Fibroblast of the aortic adventitia (primary cell): ENCODE results near the gene GLI3. TPM values are rescaled to one million over a fixed set of nuclear protein-coding genes. Genes with fewer than 3 reads are reported as not detected.

Experiments
- DNase-seq: peaks from one replicate; pipeline ENCODE4 v3.0.0-alpha.2; 2010; ENCODE audit warnings: low read depth
- H3K4me3 ChIP-seq: 2 replicates; pipeline ENCODE4 v1.5.1; 2011; ENCODE audit warnings: low read depth, mild to moderate bottlenecking, control low read depth, low read length, moderate library complexity
- total RNA-seq: library from RNA; depleted of rRNA; stranded (reverse); fragments of >200 nt; gene quantifications from 2 replicates; pipeline ENCODE4 v1.2.3, GENCODE V29; 2012; ENCODE audit warnings: low replicate concordance
- TF ChIP-seq, protein P1 (sequence below): IDR thresholded peaks from 2 replicates; pipeline ENCODE4 v1.5.1; 2011; ENCODE audit warnings: mild to moderate bottlenecking, low read length, control low read depth, inconsistent platforms; ENCODE audit not compliant: insufficient read depth

Gene GLI3
- total RNA-seq, 1 donor = 7.0 TPM

DNA sequence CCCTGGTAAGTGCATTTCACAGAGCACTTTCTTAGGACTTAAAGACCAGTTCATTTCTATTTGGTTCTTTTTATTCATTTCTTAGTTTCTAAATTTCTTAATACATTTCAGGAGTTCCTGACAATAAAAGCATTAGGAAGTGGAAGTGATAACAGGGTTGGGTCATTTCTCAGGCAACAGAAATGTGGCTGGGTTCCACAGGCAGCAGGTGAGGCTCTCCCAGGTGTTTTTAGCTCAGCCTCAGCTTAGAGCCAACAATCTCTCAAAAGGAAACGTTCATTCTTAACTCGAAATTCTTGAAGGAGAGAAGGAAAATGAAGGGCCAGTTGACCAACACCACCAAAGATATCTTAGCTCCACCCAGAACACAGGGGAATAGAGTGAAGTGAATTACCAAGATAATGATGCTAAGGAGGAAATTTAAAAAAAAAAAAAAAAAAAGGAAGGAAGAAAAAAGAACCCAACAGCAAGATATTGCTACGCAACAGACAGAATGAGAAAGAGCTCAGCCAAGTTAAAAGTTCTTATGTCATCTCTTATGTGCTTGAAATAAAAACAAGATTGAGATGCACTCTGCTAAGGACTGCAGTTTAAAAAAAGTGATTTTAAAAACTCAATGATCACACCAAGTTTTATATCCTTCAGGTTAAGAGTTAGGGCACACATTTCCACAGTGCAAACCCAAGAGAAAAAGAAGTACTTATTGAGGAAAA is 230.1 kb downstream of the GLI3 start:
- TF ChIP-seq, protein P1, sequence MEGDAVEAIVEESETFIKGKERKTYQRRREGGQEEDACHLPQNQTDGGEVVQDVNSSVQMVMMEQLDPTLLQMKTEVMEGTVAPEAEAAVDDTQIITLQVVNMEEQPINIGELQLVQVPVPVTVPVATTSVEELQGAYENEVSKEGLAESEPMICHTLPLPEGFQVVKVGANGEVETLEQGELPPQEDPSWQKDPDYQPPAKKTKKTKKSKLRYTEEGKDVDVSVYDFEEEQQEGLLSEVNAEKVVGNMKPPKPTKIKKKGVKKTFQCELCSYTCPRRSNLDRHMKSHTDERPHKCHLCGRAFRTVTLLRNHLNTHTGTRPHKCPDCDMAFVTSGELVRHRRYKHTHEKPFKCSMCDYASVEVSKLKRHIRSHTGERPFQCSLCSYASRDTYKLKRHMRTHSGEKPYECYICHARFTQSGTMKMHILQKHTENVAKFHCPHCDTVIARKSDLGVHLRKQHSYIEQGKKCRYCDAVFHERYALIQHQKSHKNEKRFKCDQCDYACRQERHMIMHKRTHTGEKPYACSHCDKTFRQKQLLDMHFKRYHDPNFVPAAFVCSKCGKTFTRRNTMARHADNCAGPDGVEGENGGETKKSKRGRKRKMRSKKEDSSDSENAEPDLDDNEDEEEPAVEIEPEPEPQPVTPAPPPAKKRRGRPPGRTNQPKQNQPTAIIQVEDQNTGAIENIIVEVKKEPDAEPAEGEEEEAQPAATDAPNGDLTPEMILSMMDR = no peak
- no peak overlapping the region for H3K4me3 ChIP-seq
- DNase-seq = no peak

DNA sequence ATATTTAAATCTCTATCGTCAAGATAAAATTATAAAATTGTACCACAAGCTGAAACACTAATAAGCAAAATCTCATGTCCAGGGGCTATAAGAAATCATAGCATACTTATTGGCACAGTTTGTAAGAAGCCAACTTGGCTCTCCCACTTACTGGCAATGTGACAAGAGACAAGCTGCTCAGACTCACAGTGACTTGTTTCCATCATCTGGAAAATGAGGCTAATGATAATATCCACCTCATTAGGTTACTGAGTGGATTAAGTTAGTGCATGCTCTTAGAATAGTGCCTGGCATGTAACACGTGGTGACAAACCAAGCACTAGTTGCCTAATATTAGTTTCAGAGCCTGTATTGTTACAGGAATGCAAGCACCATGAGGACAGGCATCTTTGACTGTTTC is 234.4 kb downstream of the GLI3 start:
- no peak overlapping the region for H3K4me3 ChIP-seq
- TF ChIP-seq, protein P1 = no peak
- DNase-seq = no peak

DNA sequence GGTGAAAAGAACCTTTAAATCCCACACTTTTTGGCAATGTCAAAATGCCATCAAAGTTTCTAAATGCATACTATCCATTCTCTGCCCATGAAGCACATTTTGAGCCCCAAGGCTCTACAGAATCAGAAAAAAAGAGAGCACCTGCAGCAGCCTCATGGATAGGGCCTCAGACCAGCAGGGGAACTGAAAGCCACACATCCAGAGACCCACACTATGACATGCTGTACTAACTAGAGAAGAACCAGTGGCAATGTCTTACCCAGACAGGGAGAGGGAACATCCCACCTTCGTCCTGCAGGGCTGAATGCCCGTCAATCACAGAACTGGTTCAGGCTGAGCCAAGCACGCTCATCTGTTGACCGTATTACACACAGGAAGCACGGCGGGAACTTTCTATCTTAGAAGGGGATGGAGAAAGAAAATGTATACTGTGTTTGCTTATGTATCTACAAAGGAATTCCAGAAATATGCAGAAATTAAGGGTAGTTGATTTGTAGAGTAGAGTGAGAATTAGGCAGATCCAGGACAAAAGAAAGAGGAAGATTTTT is 237.2 kb downstream of the GLI3 start:
- H3K4me3 ChIP-seq = no peak overlapping the region
- DNase-seq = no peak
- TF ChIP-seq, protein P1 = no peak

DNA sequence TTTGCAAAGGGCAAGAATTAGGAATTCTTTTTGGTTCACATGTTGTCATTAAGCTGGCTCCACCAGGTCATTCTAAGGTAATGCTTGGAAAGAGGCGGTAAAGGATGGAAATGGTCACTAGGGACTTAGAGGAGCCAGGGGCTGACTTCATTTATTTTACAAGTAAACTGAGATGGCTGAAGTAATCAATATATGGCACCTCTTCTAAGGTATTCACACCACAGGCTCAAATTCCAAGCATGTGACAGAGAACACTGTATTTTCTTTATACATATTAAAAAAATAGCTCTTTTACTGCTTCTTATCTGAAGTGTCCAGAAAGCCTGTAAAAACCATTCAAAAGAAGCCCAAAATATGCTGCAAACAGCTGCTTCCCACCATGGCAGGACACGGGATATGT is 239.0 kb downstream of the GLI3 start:
- H3K4me3 ChIP-seq = no peak overlapping the region
- TF ChIP-seq, protein P1 = no peak
- no peak for DNase-seq

DNA sequence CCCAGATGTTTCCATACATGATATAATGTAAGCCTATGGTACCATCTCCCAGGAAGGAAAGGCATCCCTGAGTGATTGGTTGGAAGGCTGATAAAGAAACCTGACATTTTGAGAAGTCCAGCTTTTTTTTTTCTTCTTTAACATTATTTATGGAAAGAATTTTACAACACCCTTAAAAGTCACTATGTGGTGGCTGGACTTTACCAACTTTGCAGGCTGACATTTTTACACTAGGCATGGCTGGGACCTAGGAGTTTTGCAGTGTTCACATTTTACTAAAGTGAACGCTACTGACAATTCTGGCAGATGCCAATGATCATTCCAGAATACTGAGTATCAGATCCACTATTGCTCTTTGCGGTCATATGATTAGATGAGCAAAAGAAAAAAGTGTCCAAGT is 239.9 kb downstream of the GLI3 start:
- DNase-seq = no peak
- TF ChIP-seq, protein P1 = no peak

DNA sequence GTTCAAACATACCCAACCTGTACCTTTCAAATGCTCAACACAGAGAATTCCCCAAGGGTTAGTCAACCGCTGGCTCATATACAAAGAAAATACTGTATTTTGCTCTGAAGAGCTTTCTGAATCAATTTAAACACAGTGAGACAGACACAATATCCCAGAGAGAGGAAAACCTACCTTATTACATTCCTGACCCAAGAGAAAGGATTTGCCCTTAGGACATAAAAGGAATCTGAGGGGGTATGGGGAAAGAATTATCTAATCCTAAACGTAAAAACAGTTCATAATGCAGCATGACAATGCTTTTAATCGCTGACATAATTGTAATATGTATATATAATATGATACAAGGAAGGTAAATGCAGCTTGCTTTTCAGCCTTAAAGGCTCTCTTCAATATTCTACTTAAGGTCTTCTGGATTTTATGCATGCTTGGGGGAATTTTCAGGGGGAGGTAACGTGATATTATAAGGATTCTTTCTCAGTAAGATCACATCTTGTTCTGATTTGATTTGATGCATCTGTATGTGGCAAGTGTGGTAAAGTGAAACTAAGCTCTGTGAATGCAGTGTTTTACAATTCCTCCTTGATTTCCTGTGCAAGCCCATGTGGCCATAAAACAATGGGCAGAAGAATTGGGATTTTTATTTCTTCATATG is 240.5 kb downstream of the GLI3 start:
- no peak overlapping the region for H3K4me3 ChIP-seq
- TF ChIP-seq, protein P1 = no peak
- DNase-seq = peak; percentile 79

More for the DNA sequence above, 239.9 kb downstream of the GLI3 start:
- H3K4me3 ChIP-seq = no peak overlapping the region
